Astrocyte of the spinal cord (primary cell): ENCODE measurements around the gene YPEL1.
"Not testable (repeated sequence)": the region's sequence is repeated elsewhere in the genome, so short reads cannot be mapped to it uniquely, and the experiment has no call there.

ENCODE experiments used
- DNase-seq: peaks from one replicate; pipeline ENCODE4 v3.0.0; 2011; ENCODE audit warnings: low read depth, low spot score
- H3K4me3 ChIP-seq: 2 replicates; pipeline ENCODE4 v1.5.1; 2011; ENCODE audit warnings: low read depth, mild to moderate bottlenecking, low read length, moderate library complexity
- CTCF ChIP-seq: IDR thresholded peaks from 2 replicates; pipeline ENCODE4 v1.5.1; 2012; ENCODE audit warnings: low read depth, mild to moderate bottlenecking, low read length, inconsistent platforms
- in situ Hi-C: cut with HindIII; loops from 2 replicates; pipeline ENCODE4 v1.10.0; 2017; ENCODE audit warnings: low sequenced_read_pairs

The YPEL1 gene

GRCh38 chr22:21683401-21683811 lies 52.2 kb downstream of the YPEL1 start:
- no peak for TF ChIP-seq CTCF
- in situ Hi-C loops, result no loop called here
- no peak for DNase-seq
- H3K4me3 ChIP-seq, result no peak overlapping the region

GRCh38 chr22:21682385-21683175 lies 53.0 kb downstream of the YPEL1 start:
- in situ Hi-C loops, result no loop called here
- DNase-seq, result no peak
- H3K4me3 ChIP-seq, result no peak overlapping the region
- TF ChIP-seq CTCF, result no peak

GRCh38 chr22:21681566-21682370 lies 53.8 kb downstream of the YPEL1 start:
- no peak for DNase-seq
- no peak overlapping the region for H3K4me3 ChIP-seq
- in situ Hi-C loops, result no loop called here
- no peak for TF ChIP-seq CTCF

GRCh38 chr22:21680830-21681565 lies 54.6 kb downstream of the YPEL1 start:
- DNase-seq, result no peak
- no peak overlapping the region for H3K4me3 ChIP-seq
- TF ChIP-seq CTCF, result no peak
- in situ Hi-C loops, result no loop called here

GRCh38 chr22:21679383-21679782 lies 56.2 kb downstream of the YPEL1 start:
- DNase-seq, result no peak
- no peak overlapping the region for H3K4me3 ChIP-seq
- no peak for TF ChIP-seq CTCF
- in situ Hi-C loops, result no loop called here

- in situ Hi-C loops, DNase-seq, H3K4me3 ChIP-seq: not testable (repeated sequence)
Observed at GRCh38 chr22:21678842-21679241, 56.8 kb downstream of the YPEL1 start.
